Keratinocyte (primary cell): Measurements from ENCODE around the gene ZNF524. TPM values are rescaled to one million over a fixed set of nuclear protein-coding genes. Genes with fewer than 3 reads are reported as not detected.

Experiments
- DNase-seq: peaks from one replicate; pipeline ENCODE4 v3.0.0-alpha.2; 2011; ENCODE audit warnings: low read depth, missing footprints, low spot score
- FAIRE-seq: peaks from 2 replicates; lab custom pipeline; 2011; peaks lifted over from hg19 to GRCh38; lab: Jason Lieb, UNC
- H2AFZ ChIP-seq: 2 replicates; pipeline ENCODE4 v1.6.0; 2012; ENCODE audit warnings: low read length, control low read depth, inconsistent platforms; ENCODE audit not compliant: control insufficient read depth
- H3K27ac ChIP-seq: 2 replicates; pipeline ENCODE4 v1.5.1; 2011; ENCODE audit warnings: low read length; ENCODE audit not compliant: control insufficient read depth, insufficient read depth
- H3K27me3 ChIP-seq: 3 replicates; pipeline ENCODE4 v1.6.0; 2011; ENCODE audit warnings: low read length; ENCODE audit not compliant: control insufficient read depth, insufficient read depth; ENCODE audit errors: extremely low read depth
- H3K36me3 ChIP-seq, 2 experiments: 2 replicates in 1 of 2; 3 replicates in 1 of 2; pipeline ENCODE4 v1.5.1; 2011; ENCODE audit warnings: low read length in 2 of 2, mild to moderate bottlenecking in 1 of 2; ENCODE audit not compliant: control insufficient read depth in 2 of 2, insufficient read depth in 2 of 2; ENCODE audit errors: extremely low read depth in 1 of 2
- H3K4me1 ChIP-seq: 3 replicates; pipeline ENCODE4 v1.5.1; 2011; ENCODE audit warnings: low read length; ENCODE audit not compliant: control insufficient read depth, insufficient read depth; ENCODE audit errors: extremely low read depth
- H3K4me2 ChIP-seq: 3 replicates; pipeline ENCODE4 v1.6.0; 2011; ENCODE audit warnings: low read depth, low read length; ENCODE audit not compliant: control insufficient read depth, insufficient read depth; ENCODE audit errors: extremely low read depth
- H3K4me3 ChIP-seq, 3 experiments: fragments of 200-600 bp in 1 of 3; sonication (generic) in 1 of 3; 2 replicates in 2 of 3; 3 replicates in 1 of 3; pipeline ENCODE4 v1.5.1; 2011 to 2016; ENCODE audit warnings: low read length in 3 of 3, mild to moderate bottlenecking in 3 of 3, control low read depth in 2 of 3, inconsistent platforms in 1 of 3, low read depth in 1 of 3, mixed read lengths in 1 of 3, mixed run types in 1 of 3, moderate library complexity in 1 of 3; ENCODE audit not compliant: control insufficient read depth in 2 of 3, insufficient read depth in 2 of 3; ENCODE audit errors: extremely low read depth in 1 of 3
- H3K79me2 ChIP-seq: 2 replicates; pipeline ENCODE4 v1.6.0; 2012; ENCODE audit warnings: low read length; ENCODE audit not compliant: control insufficient read depth, insufficient read depth
- H3K9ac ChIP-seq: 3 replicates; pipeline ENCODE4 v1.6.0; 2011; ENCODE audit warnings: low read length; ENCODE audit not compliant: control insufficient read depth, insufficient read depth; ENCODE audit errors: extremely low read depth
- H3K9me1 ChIP-seq: 3 replicates; pipeline ENCODE4 v1.6.0; 2011; ENCODE audit warnings: low read length; ENCODE audit not compliant: control insufficient read depth, insufficient read depth; ENCODE audit errors: extremely low read depth
- H3K9me3 ChIP-seq: 2 replicates; pipeline ENCODE4 v1.5.1; 2012; ENCODE audit warnings: low read depth, low read length; ENCODE audit not compliant: control insufficient read depth
- H4K20me1 ChIP-seq: 3 replicates; pipeline ENCODE4 v1.6.0; 2011; ENCODE audit warnings: low read length; ENCODE audit not compliant: control insufficient read depth, insufficient read depth; ENCODE audit errors: extremely low read depth
- CTCF ChIP-seq, 3 experiments: IDR thresholded peaks in 1 of 3; conservative IDR thresholded peaks in 1 of 3; optimal IDR thresholded peaks in 1 of 3; 2 replicates in 2 of 3; 3 replicates in 1 of 3; pipeline versions ENCODE3 to v1.5.1; 2011; ENCODE audit warnings: low read length in 3 of 3, mild to moderate bottlenecking in 3 of 3, moderate library complexity in 2 of 3, control low read depth in 1 of 3, inconsistent platforms in 1 of 3; ENCODE audit not compliant: insufficient read depth in 2 of 3; ENCODE audit errors: extremely low read depth in 1 of 3
- EZH2 ChIP-seq: IDR thresholded peaks from one replicate; pipeline ENCODE4 v1.6.1; 2012; ENCODE audit warnings: inconsistent platforms, mild to moderate bottlenecking, low read length, moderate library complexity
- dilution Hi-C: fragments of 300-500 bp; cut with MboI; formaldehyde crosslinking; loops from one replicate; pipeline ENCODE4 v1.7.0; 2020; ENCODE audit warnings: low sequenced_read_pairs; ENCODE audit not compliant: extremely low pct_ligation_motif_present
- polyA plus RNA-seq, 5 experiments: library from polyadenylated mRNA; depleted of rRNA in 3 of 5; stranded (reverse) in 3 of 5; stranded (forward) in 1 of 5; unstranded in 1 of 5; fragments of >200 nt; gene quantifications; 1 replicate in 1 of 5; 2 replicates in 3 of 5; 3 replicates in 1 of 5; pipeline versions ENCODE4 v1.2.1 to v1.2.3, GENCODE V29; 2011 to 2012; ENCODE audit warnings: missing spikeins in 2 of 5, low read depth in 1 of 5, low replicate concordance in 1 of 5

ZNF524 gene
- polyA plus RNA-seq, 1 donor (not counting 4 experiments of a cell fraction or from before 2014, with no cell fraction given) = 2.6 TPM

DNA sequence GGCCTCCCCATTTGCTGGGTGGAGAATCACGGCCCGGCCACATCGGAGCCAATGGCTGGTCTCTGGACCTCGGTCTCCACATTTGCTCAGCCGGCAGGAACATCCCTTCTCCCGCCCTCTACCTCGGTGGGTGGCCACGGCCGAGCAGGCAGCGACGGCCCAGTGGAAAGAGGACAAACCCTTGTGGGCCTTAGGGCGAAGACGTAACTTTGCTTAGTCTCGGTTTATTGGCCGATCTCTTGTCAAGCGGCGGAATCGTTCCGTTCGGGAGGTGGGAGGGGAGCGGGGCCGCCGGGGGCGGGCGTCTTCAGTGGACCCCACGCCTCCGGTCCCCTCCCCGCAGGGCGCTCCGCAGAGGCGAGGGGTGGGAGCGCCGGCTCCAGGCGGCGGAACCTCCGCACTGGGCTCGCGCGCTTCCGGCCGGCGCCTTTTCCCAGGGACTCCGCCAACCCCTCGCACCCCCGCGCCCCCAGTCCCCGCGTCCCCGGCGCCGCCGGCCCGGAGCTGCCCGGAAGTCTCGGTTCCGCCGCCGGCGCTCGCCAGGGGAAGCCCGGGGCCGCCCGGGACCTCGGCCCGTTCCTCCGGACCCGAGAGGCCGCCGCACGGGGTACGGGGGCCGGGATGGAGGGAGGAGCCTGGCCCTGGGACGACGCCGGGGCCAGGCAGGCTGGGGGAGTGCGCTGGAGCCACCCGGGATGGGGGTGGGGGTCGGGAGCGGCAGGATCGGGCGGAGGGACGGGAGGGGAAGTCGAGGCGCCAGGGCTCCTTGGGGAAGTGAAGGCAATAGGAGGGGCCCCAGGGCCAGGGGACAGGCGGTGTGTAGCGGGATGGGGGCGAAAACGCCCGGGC, 40.7 kb downstream of the ZNF524 start, which contains the start of gene ZNF580:
Gene ZNF580, plus strand, starts transcription at position 426 of the 849 bp plus-strand sequence. CDS start 1,507 bp downstream, outside the sequence.
- peak within 1 kb of the TSS; percentile 67 for H3K27ac ChIP-seq
- peak within 1 kb of the TSS; percentile 88 for H3K9ac ChIP-seq
- TF ChIP-seq EZH2 = no peak
- no peak for TF ChIP-seq CTCF (optimal IDR thresholded peaks at IDR 0.05 in 1 of 3, IDR thresholded peaks at IDR 0.05 in 1 of 3, conservative IDR thresholded peaks at IDR 0.05 in 1 of 3; ENCODE audit: extremely low read depth in 1 of 3, insufficient read depth in 2 of 3, low read length in 3 of 3)
- H3K9me3 ChIP-seq = no peaks in the 10 kb centered on the region
- peaks cover 39% of the 10 kb centered on the region for H3K4me1 ChIP-seq
- peak within 1 kb of the TSS; percentile 90 for H3K4me2 ChIP-seq
- DNase-seq (no peak), FAIRE-seq (no peak)
- H3K27me3 ChIP-seq = no peaks in the 10 kb centered on the region
- H4K20me1 ChIP-seq = no peaks in the 10 kb centered on the region
- peak within 1 kb of the TSS; percentile 69 for H2AFZ ChIP-seq
- H3K79me2 ChIP-seq = peaks cover 57% of the 10 kb centered on the region
- H3K36me3 ChIP-seq = peaks cover 7 to 16% of the 10 kb centered on the region in 2 experiments
- peaks cover 2% of the 10 kb centered on the region for H3K9me1 ChIP-seq
- peak within 1 kb of the TSS; percentile 74 to 92 (median 84) for H3K4me3 ChIP-seq
- dilution Hi-C loops = no loop called here

GRCh38 chr19:55641426-55642152, 41.5 kb downstream of the ZNF524 start:
- no peaks in the 10 kb centered on the region for H3K9me1 ChIP-seq
- dilution Hi-C loops = no loop called here
- peak overlapping the region; percentile 90 for H3K4me2 ChIP-seq
- TF ChIP-seq CTCF (optimal IDR thresholded peaks at IDR 0.05 in 1 of 3, IDR thresholded peaks at IDR 0.05 in 1 of 3, conservative IDR thresholded peaks at IDR 0.05 in 1 of 3; ENCODE audit: extremely low read depth in 1 of 3, insufficient read depth in 2 of 3, low read length in 3 of 3) (no peak), EZH2 (no peak)
- no peak overlapping the region for H2AFZ ChIP-seq
- peaks cover 7 to 16% of the 10 kb centered on the region in 2 experiments for H3K36me3 ChIP-seq
- H3K9ac ChIP-seq = peak overlapping the region; percentile 88
- H3K9me3 ChIP-seq = no peaks in the 10 kb centered on the region
- FAIRE-seq = no peak
- DNase-seq = no peak
- peaks cover 32% of the 10 kb centered on the region for H3K4me1 ChIP-seq
- no peaks in the 10 kb centered on the region for H3K27me3 ChIP-seq
- H3K27ac ChIP-seq = peak overlapping the region; percentile 67
- H3K79me2 ChIP-seq = peaks cover 51% of the 10 kb centered on the region
- peak overlapping the region; percentile 74 to 92 (median 90) for H3K4me3 ChIP-seq
- no peaks in the 10 kb centered on the region for H4K20me1 ChIP-seq
